GM19351 (cell line): ENCODE measurements around the gene THBS3.
"Not testable (repeated sequence)": the region's sequence is repeated elsewhere in the genome, so short reads cannot be mapped to it uniquely, and the experiment has no call there.

ENCODE experiments used
- ATAC-seq: cut with Tn5 transposase; IDR thresholded peaks from one replicate; pipeline ENCODE4 v1.9.1; 2021; ENCODE audit warnings: mild to moderate bottlenecking, moderate library complexity; ENCODE audit not compliant: unreplicated experiment

THBS3 gene

DNA sequence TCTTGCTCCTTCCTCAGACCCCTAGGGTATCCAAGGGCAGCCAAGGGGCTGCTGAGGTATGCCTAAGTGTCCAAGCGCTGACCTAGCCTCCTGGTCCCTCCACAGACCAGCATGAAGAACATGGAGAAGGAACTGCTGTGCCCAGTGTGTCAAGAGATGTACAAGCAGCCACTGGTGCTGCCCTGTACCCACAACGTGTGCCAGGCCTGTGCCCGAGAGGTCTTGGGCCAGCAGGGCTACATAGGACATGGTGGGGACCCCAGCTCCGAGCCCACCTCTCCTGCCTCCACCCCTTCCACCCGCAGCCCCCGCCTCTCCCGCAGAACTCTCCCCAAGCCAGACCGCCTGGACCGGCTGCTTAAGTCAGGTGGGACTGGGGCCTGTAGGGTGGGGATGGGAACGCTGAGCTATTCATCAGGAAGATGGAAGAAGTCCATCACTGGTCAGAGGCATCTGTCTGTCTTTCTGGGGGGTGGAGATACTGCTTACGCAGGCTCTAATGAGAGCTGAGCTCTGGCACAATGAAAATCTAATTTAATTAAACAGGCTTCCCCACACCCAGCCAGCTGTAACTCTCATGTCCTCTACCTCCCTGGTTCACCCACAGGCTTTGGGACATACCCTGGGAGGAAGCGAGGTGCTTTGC lies 32.3 kb downstream of the THBS3 start:
- ATAC-seq, result no peak

GRCh38 chr1:155174324-155175280 lies 33.1 kb downstream of the THBS3 start:
- no peak for ATAC-seq

DNA sequence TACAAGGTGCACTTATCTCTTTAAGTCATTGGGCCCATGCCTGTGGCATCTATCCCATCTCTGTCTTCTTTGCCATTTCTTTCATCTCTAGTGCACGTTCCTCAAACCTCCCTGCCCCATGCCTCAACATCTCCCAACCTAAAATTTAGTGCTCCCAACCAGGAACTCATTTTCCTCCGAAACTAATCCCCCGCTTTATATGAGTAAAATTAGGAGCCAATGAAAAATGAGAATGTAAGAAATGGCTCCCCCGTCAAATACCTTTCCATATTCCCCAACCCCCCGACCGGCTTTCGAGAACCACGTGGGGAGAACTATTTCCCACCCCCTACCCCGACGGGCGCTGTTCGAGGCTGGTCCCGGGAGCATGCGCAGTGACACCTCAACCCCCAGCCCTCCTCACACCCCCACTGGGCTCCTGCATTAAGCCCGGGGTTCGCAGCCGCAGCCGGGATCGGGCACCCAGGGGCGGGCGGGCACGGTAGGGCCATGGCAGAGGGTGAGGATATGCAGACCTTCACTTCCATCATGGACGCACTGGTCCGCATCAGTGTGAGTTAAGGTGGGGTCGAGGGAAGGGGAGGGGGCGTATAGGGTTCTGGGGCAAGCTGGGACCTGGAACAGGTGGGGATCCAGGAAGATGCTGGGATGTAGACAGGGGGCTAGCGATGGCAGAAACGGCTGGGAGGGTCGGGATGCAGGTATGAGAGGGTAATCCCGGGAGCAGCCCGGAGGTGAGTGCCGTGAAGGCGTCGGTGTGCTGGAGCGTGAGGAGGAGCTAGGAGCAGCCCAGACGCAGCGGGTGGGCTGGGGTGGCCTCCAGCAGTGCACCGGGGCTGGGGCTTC lies 34.0 kb downstream of the THBS3 start, which contains the start of gene TRIM46:
Gene TRIM46 (plus strand): TSS at position 372 of the 846 bp plus-strand sequence. CDS start 118 bp downstream, at position 490.
- no peak for ATAC-seq

DNA sequence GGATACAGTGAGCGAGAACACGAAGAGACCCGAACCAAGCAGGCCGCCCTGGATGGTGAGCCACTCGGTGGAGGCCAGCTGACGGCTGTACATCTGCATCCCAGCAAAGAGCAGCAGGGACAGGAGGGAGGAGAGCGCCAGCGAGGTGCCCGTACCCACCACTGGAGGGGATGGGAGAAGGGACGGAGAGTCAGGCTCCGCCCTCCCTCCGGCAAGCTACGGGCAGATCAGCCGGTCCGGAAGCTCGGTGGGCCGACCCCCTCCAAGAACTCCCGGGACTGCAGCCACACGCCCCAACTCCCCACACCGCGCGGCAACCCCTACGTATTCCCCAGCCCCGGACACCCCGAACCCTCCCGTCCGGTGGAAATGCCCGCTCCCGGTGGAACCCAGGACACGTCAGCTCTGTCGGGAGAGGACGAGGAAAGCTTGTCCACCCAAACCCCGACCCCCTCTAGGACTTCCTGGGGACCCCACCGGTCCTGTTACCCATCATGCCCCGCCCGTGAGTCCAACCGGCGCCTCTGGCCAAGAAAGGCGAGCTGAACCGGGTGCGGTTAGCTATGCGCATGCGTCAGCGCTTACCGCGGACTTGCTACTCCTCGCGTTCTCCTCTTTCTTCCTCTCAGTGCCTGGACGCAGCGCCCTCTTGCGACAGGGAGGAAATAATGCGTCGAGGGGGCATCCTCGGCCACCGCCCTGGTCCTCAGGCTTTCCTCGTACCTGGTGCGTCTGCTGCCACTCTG lies 34.8 kb downstream of the THBS3 start, which contains the start of gene KRTCAP2:
Gene KRTCAP2 (minus strand): TSS at position 573 of the 746 bp plus-strand sequence. CDS start 80 bp downstream, at position 493.
- peak; percentile 62 for ATAC-seq

DNA sequence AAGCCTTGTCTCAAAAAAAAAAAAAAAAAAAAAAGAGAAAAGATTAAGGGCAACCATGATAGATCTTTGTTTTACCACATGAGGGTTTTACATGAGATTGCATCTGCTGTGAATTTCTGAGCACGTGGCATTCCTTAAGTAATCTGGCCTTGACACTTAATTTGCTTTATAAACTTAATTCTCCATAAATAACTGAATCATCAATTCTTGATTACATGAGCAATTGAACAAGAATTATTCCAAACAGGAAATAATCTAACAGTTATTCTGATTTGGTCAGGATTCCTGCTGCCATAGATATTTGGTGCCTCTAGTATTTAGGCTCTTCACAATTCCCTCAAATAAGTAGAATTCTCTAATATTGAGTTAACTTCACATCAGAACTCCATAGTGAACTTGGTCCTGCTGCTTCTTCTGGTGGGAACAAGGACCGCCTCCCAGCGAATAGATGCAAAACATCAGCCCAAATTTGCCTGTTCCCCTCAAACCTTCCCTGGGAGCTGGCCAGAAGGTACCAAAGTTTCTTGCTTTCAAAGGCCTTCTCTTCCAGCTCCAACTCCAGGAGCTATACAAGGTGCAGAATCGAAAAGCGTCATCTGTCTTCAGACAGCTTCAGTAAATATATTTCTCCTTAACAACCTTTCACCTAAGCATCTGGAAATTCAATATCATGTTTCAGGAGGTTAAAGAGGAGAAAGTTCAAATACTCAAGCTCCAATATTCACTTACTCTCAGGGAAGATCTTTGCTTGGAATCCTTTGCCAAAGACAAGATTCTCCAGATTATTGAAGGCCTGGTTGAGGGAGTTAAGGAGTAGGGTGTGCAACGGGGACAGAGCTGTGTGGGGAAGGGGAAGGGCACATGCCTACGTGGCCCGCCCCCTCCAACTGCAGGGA lies 35.6 kb downstream of the THBS3 start:
- peak; percentile 18 for ATAC-seq

DNA sequence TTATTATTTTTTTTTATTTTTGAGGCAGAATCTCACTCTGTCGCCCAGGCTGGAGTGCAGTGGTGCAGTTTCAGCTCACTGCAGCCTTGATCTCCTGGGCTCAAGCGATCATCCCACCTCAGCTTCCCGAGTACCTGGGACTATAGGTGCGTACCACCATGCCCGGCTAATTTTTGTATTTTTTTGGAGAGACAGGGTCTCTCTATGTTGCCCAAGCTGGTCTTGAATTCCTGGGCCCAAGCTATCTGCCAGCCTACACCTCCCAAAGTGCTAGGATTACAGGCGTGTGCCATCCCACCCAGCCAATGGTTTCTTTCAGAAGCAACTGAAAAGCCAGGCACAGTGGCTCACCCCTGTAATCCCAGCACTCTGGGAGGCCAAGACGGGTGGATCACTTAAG lies 36.9 kb downstream of the THBS3 start:
- ATAC-seq, result no peak

DNA sequence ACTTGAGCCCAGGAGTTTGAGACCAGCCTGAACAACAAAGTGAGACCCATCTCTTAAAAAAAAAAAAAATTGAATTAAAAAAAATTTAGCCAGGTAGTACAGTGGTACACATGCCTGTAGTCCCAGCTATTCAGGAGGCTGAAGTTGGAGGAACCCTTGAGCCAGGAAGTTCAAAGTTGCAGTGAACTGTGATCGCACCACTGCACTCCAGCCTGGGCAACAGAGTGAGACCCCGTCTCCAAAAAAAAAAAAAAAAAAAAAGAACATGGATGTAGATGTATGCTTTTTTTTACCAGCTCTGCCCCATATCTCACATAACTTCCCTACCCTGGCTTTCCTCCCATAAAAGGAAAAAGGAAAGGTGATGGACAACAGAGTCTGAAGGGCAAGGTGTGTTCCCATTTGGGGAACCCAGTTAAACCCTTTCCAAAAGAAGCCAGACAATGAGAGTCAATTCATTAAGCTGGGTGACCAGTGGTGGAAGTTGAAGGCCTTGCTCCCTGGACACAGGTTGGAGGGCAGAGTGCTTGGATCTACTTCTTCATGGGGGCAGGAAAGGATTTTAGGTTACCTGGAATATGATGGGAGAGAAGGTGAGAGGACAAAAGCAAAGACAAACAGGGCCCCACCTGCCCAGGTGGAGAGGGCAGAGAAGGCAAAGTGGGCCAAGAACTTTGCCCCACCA lies 37.5 kb downstream of the THBS3 start:
- no peak for ATAC-seq

DNA sequence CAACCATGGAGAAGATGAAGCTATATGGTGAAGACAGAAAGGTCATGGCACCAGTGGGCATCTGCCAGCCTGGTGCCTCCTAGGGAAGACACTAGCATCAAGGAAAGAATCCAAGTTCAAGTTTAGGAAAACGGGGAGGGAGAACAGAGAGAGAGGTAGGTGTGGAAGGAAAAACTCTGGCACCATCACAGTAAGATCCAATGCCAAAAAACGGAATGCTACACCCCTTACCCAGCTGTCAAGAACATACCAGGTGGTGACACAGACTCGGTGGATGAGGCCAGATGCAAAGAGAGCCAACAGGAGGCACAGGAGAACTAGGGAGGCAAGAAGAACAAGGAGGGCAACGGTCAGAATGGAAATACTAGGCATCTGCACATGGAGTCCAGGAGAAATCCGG lies 38.2 kb downstream of the THBS3 start:
- no peak for ATAC-seq

- ATAC-seq, result no peak
These were observed 39.1 kb downstream of the THBS3 start for GRCh38 chr1:155168456-155169210.

DNA sequence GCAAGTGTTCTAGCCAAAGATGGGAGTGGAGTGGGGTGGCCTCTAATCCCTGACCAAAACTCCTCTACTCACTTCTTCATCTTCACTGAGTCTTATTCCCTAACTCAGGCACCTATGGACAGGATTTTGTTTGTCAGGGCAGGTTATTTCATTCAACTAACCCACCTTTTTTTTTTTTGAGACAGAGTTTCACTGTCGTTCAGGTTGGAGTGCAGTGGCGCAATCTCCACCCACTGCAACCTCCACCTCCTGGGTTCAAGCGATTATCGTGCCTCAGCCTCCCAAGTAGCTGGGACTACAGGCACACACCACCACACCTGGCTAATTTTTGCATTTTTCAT lies 39.6 kb downstream of the THBS3 start:
- not testable (repeated sequence) for ATAC-seq

DNA sequence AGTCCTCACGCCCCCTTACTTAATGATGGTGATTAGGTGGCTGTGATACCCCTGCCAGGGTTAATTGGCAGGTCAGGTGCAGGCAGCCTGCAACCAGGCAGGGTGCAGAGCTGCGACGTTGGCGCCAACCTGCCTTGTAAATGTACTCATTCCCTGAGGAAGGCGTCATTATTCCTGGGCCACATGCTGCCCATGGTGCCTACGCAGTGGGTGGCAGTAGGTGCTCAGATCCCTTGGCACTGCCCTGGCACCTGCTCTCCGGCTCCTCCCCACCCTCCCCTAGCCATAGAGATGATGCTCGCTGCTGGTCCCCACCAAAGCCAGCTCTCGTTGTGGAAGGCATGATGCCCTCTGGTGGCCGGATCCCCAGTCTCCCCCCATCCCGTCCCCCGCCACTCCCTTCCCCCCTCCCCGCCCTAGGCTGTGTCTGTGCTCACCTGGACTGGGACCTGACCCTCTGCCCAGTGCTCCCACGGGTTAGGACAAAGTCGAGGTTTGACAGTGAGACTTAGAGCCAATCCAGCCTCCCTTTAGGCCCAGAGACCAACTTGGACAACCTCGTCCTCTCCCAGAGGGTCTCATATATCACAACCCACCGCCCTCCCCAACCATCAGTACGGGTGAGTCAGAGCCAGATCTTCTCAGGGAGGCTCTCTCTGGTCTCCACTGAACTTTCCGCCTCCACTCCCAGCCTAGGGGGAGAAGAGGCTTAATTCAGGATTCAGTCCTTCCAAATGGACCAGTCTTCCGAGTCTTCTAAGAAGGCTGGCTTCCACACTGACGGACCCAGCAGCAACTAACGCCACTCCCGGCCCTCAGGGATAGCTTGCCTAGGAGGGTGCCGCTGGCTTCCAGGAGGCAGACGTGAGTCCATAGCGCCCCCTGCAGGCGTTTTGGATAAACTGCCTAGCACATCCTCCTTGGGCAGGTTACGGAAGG lies 40.3 kb downstream of the THBS3 start:
- no peak for ATAC-seq

- no peak for ATAC-seq
These were observed 41.1 kb downstream of the THBS3 start for GRCh38 chr1:155166471-155167165.

DNA sequence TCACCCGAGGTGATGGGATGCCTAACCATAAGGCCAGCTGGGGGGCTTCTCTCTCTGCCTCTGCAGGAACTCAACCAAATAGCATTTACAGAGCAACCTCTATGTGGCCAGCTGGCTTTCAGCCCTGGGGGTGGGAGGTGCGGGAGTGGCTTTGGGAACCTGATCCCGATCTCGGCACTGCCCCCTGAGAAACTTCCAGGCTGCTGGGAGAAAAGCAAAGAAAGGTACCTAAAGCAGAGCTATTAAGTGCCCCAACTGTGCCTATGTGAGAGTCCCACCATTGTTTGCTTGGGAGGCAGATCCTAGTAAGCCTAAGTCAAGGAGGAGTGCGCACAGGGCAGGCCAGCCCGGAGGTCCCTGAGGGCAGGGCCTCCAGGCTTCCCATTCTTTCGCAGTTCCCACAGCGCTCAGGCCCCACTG lies 41.6 kb downstream of the THBS3 start:
- no peak for ATAC-seq

DNA sequence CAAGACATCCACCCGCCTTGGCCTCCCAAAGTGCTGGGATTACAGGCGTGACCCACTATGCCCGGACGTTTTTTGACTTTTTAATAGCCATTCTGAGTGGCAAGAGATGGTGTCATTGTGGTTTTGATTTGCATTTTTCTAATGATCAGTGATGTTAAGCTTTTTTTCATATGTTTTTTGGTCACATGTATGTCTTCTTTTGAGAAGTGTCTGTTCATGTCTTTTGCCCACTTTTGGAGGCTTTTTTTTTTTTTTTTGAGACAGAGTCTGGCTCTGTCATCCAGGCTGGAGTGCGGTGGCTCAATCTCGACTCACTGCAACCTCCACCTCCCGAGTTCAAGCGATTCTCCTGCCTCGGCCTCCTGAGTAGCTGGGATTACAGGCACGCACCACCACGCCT lies 43.1 kb downstream of the THBS3 start:
- ATAC-seq, result not testable (repeated sequence)

- ATAC-seq, result not testable (repeated sequence)
These were observed 43.9 kb downstream of the THBS3 start for GRCh38 chr1:155163785-155164184.

DNA sequence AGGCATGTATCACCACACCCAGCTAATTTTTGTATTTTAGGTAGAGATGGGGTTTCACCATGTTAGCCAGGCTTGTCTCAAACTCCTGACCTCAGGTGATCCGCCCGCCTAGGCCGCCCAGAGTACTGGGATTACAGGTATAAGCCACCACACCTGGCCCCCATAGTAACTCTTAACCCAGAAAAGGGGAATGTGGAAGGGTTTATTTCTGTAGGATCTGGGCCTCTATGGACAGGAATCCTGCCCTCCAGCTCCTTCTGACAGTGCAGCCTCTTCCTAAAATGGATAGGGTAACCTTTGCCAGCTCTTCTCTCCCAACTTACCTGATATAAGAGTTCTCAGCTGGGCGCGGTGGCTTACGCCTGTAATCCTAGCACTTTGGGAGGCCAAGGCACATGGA lies 45.1 kb downstream of the THBS3 start:
- ATAC-seq, result not testable (repeated sequence)
